ENCODE data around the gene PML.
"Not testable (repeated sequence)": the region's sequence is repeated elsewhere in the genome, so short reads cannot be mapped to it uniquely, and the experiment has no call there.

Gene PML

DNA sequence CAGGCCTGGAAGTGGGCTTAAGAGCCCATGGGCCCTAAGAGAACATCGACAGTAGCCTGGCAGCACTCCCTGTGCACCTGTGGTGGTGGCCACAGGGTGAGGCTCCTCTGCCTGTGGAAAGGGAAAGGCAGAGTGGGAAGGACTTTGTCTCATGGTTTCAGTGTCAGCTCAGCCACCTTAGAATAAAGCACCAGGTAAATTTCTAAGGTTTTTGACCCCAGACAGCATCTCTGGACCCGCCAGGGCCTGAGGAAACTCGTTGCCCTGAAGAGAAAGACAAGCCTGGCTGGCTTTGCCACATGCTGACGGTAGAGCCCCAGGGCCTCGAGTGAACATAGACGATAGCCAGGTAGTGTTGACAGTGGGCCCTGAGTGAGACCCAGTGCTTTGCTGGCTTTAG, 65.7 kb downstream of the PML start:
- Histone ChIP-seq H3K4me1 (ENCODE audit: control insufficient read depth, insufficient read depth, low read length) (no peaks in the 10 kb centered on the region), H3K36me3 (ENCODE audit: insufficient read depth, low read length) (no peaks in the 10 kb centered on the region), H3K9me3 (replicated peaks; ENCODE audit: low read length) (no peaks in the 10 kb centered on the region), H3K4me2 (ENCODE audit: low read length) (no peak overlapping the region), H3K4me3 (ENCODE audit: low read length) (no peak overlapping the region), H3K27me3 (ENCODE audit: control insufficient read depth, insufficient read depth, low read length) (peaks cover 27% of the 10 kb centered on the region), H3K9ac (ENCODE audit: low read depth, low read length) (no peak overlapping the region)

DNA sequence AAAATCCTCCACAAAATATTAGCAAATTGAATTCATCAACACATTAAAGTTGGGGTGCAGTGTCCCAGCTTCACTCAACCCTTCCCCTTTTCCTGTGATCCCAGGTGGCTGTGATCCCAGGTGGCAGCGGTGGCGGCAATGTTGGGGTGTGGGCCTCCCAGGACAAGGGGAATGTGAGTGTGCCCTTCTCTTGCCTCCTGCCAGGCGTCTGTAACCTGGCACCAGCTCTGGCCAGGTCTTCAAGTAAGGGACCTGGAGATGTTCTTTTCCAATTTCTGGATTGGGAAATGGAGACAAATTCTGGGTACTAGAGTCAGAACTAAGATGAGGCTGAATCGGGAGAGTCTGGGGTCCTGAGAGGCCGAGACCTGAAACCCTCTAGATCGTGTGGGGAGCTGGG, 67.7 kb downstream of the PML start:
- no peaks in the 10 kb centered on the region for H3K9me3 ChIP-seq (replicated peaks; ENCODE audit: low read length)
- no peak overlapping the region for H3K4me2 ChIP-seq (ENCODE audit: low read length)
- no peak overlapping the region for H3K9ac ChIP-seq (ENCODE audit: low read depth, low read length)
- no peaks in the 10 kb centered on the region for H3K36me3 ChIP-seq (ENCODE audit: insufficient read depth, low read length)
- H3K4me3 ChIP-seq (ENCODE audit: low read length): no peak overlapping the region
- H3K27me3 ChIP-seq (ENCODE audit: control insufficient read depth, insufficient read depth, low read length): peaks cover 27% of the 10 kb centered on the region
- no peaks in the 10 kb centered on the region for H3K4me1 ChIP-seq (ENCODE audit: control insufficient read depth, insufficient read depth, low read length)

DNA sequence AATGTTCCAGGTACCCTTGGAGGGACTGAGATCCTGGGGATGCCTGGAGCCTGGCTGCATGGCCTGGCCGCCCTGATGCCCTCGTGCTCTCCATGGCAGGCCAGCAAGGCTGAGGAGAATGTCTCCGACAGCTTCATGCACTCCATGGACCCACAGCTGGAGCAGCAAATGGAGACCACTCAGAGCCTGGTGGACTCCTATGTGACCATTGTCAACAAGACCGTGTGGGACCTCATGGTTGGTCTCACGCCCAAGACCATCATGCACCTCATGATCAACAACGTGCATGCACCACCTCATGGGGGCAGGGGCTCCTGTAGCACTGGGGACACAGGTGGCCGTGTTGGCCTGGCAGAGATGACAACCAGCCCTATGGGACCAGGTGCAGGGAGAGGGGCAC, 68.2 kb downstream of the PML start:
- no peak overlapping the region for H3K4me2 ChIP-seq (ENCODE audit: low read length)
- no peaks in the 10 kb centered on the region for H3K36me3 ChIP-seq (ENCODE audit: insufficient read depth, low read length)
- no peaks in the 10 kb centered on the region for H3K4me1 ChIP-seq (ENCODE audit: control insufficient read depth, insufficient read depth, low read length)
- no peaks in the 10 kb centered on the region for H3K9me3 ChIP-seq (replicated peaks; ENCODE audit: low read length)
- no peak overlapping the region for H3K4me3 ChIP-seq (ENCODE audit: low read length)
- H3K9ac ChIP-seq (ENCODE audit: low read depth, low read length): no peak overlapping the region
- peaks cover 24% of the 10 kb centered on the region for H3K27me3 ChIP-seq (ENCODE audit: control insufficient read depth, insufficient read depth, low read length)

DNA sequence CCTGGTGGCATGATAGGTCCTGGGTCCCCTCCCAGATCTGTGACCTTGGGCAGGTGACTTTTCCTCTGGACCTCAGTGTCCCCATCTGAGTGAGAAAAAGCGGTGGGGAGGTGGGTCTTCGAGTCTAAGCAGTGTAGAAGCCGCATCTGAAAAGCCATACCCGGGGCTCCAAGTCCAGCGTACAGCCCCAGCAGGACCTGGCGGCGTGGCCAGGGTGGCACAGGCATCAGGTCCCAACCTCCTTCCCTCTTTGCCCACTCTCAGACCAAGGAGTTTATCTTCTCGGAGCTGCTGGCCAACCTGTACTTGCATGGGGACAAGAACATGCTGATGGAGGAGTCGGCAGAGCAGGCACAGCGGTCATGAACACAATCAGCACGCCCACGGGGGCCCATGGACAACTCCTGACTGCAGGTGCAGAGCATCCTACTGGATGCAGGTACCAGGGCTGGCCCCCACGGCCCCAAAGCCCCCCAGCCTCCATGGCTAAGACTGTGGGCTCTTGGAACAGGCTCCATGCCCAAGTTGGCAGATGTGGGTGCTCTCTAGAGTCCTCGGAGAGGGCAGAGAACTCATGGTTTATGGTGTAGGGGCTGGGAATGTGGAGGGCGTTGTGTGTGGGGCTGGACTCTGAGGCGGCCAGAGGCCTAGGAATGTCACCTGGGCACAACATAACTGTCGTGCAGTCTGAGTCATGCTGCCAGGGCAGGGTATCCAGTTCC, 69.1 kb downstream of the PML start:
- H3K4me3 ChIP-seq (ENCODE audit: low read length); H3K4me2 ChIP-seq (ENCODE audit: low read length); H3K4me1 ChIP-seq (ENCODE audit: control insufficient read depth, insufficient read depth, low read length); H3K9me3 ChIP-seq (replicated peaks; ENCODE audit: low read length); H3K9ac ChIP-seq (ENCODE audit: low read depth, low read length); H3K36me3 ChIP-seq (ENCODE audit: insufficient read depth, low read length): not testable (repeated sequence)
- peaks cover 24% of the 10 kb centered on the region for H3K27me3 ChIP-seq (ENCODE audit: control insufficient read depth, insufficient read depth, low read length)

- H3K4me3 ChIP-seq (ENCODE audit: low read length): not testable (repeated sequence)
These were observed 69.7 kb downstream of the PML start for GRCh38 chr15:74064183-74064582.

DNA sequence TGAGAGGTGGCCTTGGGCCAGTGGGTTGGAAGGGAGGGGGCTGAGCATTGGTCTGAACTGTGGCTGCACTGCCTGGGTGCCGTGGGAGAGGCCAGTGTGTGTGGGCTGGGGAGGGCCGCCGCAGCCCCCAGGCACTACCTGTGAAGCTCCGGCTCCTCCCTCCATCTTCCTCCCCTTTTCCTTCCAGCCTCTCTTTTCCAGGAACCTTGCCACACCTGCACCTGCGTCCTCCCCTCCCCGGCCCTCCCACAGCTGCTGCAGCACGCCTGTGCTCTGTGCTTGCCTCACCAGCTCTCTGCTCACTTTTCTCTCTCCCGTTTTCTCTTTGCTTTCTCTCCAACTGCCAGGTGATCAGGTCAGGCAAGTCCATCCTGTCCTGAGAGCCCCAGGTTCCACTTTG, 70.3 kb downstream of the PML start:
- H3K9me3 ChIP-seq (replicated peaks; ENCODE audit: low read length); H3K4me3 ChIP-seq (ENCODE audit: low read length); H3K4me1 ChIP-seq (ENCODE audit: control insufficient read depth, insufficient read depth, low read length); H3K9ac ChIP-seq (ENCODE audit: low read depth, low read length); H3K4me2 ChIP-seq (ENCODE audit: low read length); H3K36me3 ChIP-seq (ENCODE audit: insufficient read depth, low read length): not testable (repeated sequence)
- peaks cover 12% of the 10 kb centered on the region for H3K27me3 ChIP-seq (ENCODE audit: control insufficient read depth, insufficient read depth, low read length)

More at GRCh38 chr15:74064183-74064582, 69.7 kb downstream of the PML start:
- H3K9ac ChIP-seq (ENCODE audit: low read depth, low read length); H3K9me3 ChIP-seq (replicated peaks; ENCODE audit: low read length); H3K36me3 ChIP-seq (ENCODE audit: insufficient read depth, low read length); H3K4me1 ChIP-seq (ENCODE audit: control insufficient read depth, insufficient read depth, low read length); H3K4me2 ChIP-seq (ENCODE audit: low read length): not testable (repeated sequence)
- peaks cover 18% of the 10 kb centered on the region for H3K27me3 ChIP-seq (ENCODE audit: control insufficient read depth, insufficient read depth, low read length)

GRCh38 chr15:74065684-74066411, 71.3 kb downstream of the PML start:
- not testable (repeated sequence) for H3K36me3 ChIP-seq (ENCODE audit: insufficient read depth, low read length); H3K27me3 ChIP-seq (ENCODE audit: control insufficient read depth, insufficient read depth, low read length); H3K4me2 ChIP-seq (ENCODE audit: low read length); H3K4me3 ChIP-seq (ENCODE audit: low read length); H3K9ac ChIP-seq (ENCODE audit: low read depth, low read length); H3K4me1 ChIP-seq (ENCODE audit: control insufficient read depth, insufficient read depth, low read length); H3K9me3 ChIP-seq (replicated peaks; ENCODE audit: low read length)

GRCh38 chr15:74071645-74072044, 77.1 kb downstream of the PML start:
- not testable (repeated sequence) for H3K4me3 ChIP-seq (ENCODE audit: low read length); H3K36me3 ChIP-seq (ENCODE audit: insufficient read depth, low read length); H3K9me3 ChIP-seq (replicated peaks; ENCODE audit: low read length); H3K4me2 ChIP-seq (ENCODE audit: low read length); H3K27me3 ChIP-seq (ENCODE audit: control insufficient read depth, insufficient read depth, low read length); H3K4me1 ChIP-seq (ENCODE audit: control insufficient read depth, insufficient read depth, low read length); H3K9ac ChIP-seq (ENCODE audit: low read depth, low read length)

DNA sequence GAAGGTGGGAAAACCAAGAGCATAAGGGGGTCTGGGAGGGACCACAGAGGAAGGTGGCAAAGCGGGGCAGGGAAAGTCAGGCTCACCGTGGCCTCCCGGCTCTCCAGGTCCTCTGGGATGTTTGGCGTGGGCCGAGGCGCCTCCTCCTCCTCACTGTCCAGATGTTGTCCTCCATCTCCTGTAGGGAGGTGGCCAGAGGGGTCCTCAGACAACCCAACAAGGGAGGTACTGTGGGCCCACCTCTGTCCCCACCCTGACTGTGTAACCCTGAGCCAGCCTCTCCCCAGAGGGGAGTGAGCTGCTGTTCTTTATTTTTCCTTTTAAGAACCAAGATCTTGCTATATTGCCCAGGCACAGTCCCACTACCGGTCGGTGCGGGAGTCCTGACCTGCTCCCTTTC, 77.6 kb downstream of the PML start:
- H3K36me3 ChIP-seq (ENCODE audit: insufficient read depth, low read length); H3K9me3 ChIP-seq (replicated peaks; ENCODE audit: low read length); H3K4me3 ChIP-seq (ENCODE audit: low read length); H3K4me1 ChIP-seq (ENCODE audit: control insufficient read depth, insufficient read depth, low read length); H3K4me2 ChIP-seq (ENCODE audit: low read length); H3K9ac ChIP-seq (ENCODE audit: low read depth, low read length); H3K27me3 ChIP-seq (ENCODE audit: control insufficient read depth, insufficient read depth, low read length): not testable (repeated sequence)

GRCh38 chr15:74072614-74073337, 78.3 kb downstream of the PML start:
- not testable (repeated sequence) for H3K36me3 ChIP-seq (ENCODE audit: insufficient read depth, low read length); H3K4me3 ChIP-seq (ENCODE audit: low read length); H3K9me3 ChIP-seq (replicated peaks; ENCODE audit: low read length); H3K4me2 ChIP-seq (ENCODE audit: low read length); H3K9ac ChIP-seq (ENCODE audit: low read depth, low read length); H3K27me3 ChIP-seq (ENCODE audit: control insufficient read depth, insufficient read depth, low read length); H3K4me1 ChIP-seq (ENCODE audit: control insufficient read depth, insufficient read depth, low read length)

GRCh38 chr15:74075781-74076180, 81.3 kb downstream of the PML start:
- H3K36me3 ChIP-seq (ENCODE audit: insufficient read depth, low read length); H3K4me3 ChIP-seq (ENCODE audit: low read length); H3K4me1 ChIP-seq (ENCODE audit: control insufficient read depth, insufficient read depth, low read length); H3K9ac ChIP-seq (ENCODE audit: low read depth, low read length); H3K4me2 ChIP-seq (ENCODE audit: low read length); H3K9me3 ChIP-seq (replicated peaks; ENCODE audit: low read length); H3K27me3 ChIP-seq (ENCODE audit: control insufficient read depth, insufficient read depth, low read length): not testable (repeated sequence)

DNA sequence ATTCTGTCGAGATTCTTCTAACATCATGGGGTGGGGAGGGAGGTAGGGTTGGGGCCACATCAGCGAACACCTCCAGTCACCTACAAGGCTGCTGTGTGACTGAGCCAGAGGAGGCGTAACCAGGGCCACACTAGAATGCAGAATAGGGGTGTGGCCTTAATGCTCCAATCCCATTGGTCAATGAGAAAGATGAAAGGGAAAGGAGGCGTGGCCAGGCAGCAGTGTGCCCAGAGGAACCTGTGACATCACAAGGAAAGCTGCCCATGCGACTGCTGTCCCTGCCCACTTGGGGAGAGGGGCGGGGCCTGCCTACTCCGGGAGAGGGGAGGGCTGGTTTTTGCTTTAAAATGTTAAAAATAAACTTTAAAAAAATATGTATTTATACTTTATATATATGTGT, 87.9 kb downstream of the PML start, which contains the start of gene GOLGA6A:
Gene GOLGA6A (minus strand): TSS at position 101 of the 400 bp plus-strand sequence. CDS start 41 bp downstream, at position 60.
- H3K4me3 ChIP-seq (ENCODE audit: low read length); H3K27me3 ChIP-seq (ENCODE audit: control insufficient read depth, insufficient read depth, low read length); H3K9me3 ChIP-seq (replicated peaks; ENCODE audit: low read length); H3K4me1 ChIP-seq (ENCODE audit: control insufficient read depth, insufficient read depth, low read length); H3K4me2 ChIP-seq (ENCODE audit: low read length); H3K9ac ChIP-seq (ENCODE audit: low read depth, low read length); H3K36me3 ChIP-seq (ENCODE audit: insufficient read depth, low read length): not testable (repeated sequence)

Measured in skeletal muscle satellite cell (primary cell).